ENCODE results near the gene EEPD1. TPM values are rescaled to one million over a fixed set of nuclear protein-coding genes. Genes with fewer than 3 reads are reported as not detected.

Gene EEPD1
- total RNA-seq, 6 experiments from 2014 or later: 5.9 to 18.6 (median 10.6) TPM

DNA sequence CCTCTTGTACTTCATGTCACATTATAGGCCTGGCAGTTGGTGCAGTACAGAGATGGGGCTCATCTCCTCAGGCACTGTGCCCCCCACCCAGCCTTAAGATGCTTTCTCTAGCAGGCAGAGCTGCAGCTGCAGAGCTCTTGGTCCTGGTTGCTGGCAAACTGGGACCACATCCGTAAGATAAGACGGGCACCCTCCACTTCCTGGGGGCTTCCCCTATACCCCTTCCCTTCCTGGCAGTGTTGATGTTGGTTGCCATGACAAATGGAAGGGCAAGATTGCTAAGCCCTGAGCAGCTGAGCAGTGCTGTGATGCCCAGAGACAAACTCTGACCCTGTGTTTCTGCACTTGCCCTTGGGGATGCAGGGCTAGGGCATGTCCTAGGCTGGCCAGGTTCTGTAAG is 133.2 kb downstream of the EEPD1 start:
- no peak overlapping the region for H3K27ac ChIP-seq
- H3K4me3 ChIP-seq: no peak overlapping the region
- ATAC-seq: no peak
- intact Hi-C loops (cut with DNase I): loop anchor here in 1 of 2 donors (10.0 kb wide), 1 partner anchor 131 kb away; the partner anchor contains the start of gene EEPD1
- no peak for DNase-seq
- TF ChIP-seq POLR2A (IDR thresholded peaks at IDR 0.05) (no peak), CTCF (IDR thresholded peaks at IDR 0.05) (no peak)
- no peaks in the 10 kb centered on the region for H3K9me3 ChIP-seq
- WGBS (ENCODE audit: insufficient coverage, low coverage, low lambda C conversion rate, missing lambda C conversion rate): 61% methylated on average over 2 of the region's 2 CpGs
- H3K27me3 ChIP-seq: no peaks in the 10 kb centered on the region
- no peaks in the 10 kb centered on the region for H3K36me3 ChIP-seq
- peaks cover 0 to 23% (median 5%) of the 10 kb centered on the region in 4 donors for H3K4me1 ChIP-seq

GRCh38 chr7:36286688-36287087 is 133.6 kb downstream of the EEPD1 start:
- Histone ChIP-seq H3K4me1 (peaks cover 0 to 23% (median 5%) of the 10 kb centered on the region in 4 donors), H3K27me3 (no peaks in the 10 kb centered on the region), H3K9me3 (no peaks in the 10 kb centered on the region), H3K36me3 (no peaks in the 10 kb centered on the region), H3K27ac (no peak overlapping the region), H3K4me3 (no peak overlapping the region)
- no peak for ATAC-seq
- TF ChIP-seq POLR2A (IDR thresholded peaks at IDR 0.05): no peak
- no peak for TF ChIP-seq CTCF (IDR thresholded peaks at IDR 0.05)
- intact Hi-C loops (cut with DNase I): loop anchor here in 1 of 2 donors (10.0 kb wide), 1 partner anchor 132 kb away; the partner anchor contains the start of gene EEPD1
- 95% methylated on average over 4 of the region's 4 CpGs for WGBS (ENCODE audit: insufficient coverage, low coverage, low lambda C conversion rate, missing lambda C conversion rate)
- no peak for DNase-seq

DNA sequence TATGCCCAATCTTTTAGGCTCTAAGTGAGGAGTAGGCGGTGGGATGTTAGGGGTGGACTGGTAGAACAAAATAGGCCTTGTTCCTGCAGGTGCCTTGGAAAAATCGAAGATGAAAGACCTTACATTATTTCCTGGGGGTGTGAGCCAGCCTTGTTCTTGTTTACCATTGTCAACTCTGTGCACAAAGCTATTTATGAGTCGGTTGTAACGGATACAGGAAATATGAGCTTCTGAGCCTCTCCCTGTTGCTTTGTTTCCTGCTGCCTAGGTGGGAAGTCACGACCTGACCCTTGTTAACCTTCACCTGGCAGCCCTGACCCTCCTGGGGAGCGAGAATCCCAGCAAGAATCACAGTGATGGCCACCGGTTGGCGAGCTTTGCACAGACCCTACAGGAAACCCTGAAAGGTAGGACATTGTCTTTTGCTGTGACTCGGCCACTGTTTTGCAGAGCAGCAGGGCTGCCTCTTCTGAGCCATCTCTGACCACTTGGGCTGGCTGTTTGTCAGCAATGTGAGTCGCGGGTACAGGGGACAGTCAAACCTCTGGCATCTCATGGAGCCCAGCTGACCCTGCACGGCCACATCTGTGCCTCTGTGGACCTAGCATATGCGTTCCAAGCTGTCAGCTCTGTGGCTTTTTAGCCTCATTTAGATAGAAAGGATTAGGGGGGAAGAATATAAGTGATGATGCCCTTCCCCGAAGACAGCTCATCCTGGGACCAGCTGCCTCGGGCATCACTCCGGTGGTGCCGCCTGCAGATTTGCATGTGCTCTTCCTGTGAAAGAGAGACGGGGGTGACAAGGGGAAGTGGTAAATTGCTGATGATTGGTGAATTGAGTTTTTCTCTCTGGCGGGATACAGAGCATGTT is 134.6 kb downstream of the EEPD1 start:
- no peaks in the 10 kb centered on the region for H3K9me3 ChIP-seq
- intact Hi-C loops (cut with DNase I): loop anchor here in 1 of 2 donors (10.0 kb wide), 1 partner anchor 133 kb away; the partner anchor contains the start of gene EEPD1
- no peaks in the 10 kb centered on the region for H3K36me3 ChIP-seq
- ATAC-seq (no peak), DNase-seq (no peak)
- H3K27me3 ChIP-seq: no peaks in the 10 kb centered on the region
- no peak for TF ChIP-seq CTCF (IDR thresholded peaks at IDR 0.05)
- TF ChIP-seq POLR2A (IDR thresholded peaks at IDR 0.05): no peak
- peaks cover 0 to 26% (median 8%) of the 10 kb centered on the region in 4 donors for H3K4me1 ChIP-seq
- WGBS (ENCODE audit: insufficient coverage, low coverage, low lambda C conversion rate, missing lambda C conversion rate): 42% methylated on average over 14 of the region's 19 CpGs
- H3K27ac ChIP-seq: peak overlapping the region in 1 of 3 donors; percentile 10
- H3K4me3 ChIP-seq: no peak overlapping the region

- Histone ChIP-seq H3K4me3 (no peak overlapping the region), H3K27me3 (no peaks in the 10 kb centered on the region), H3K36me3 (no peaks in the 10 kb centered on the region), H3K4me1 (peaks cover 0 to 30% (median 10%) of the 10 kb centered on the region in 4 donors), H3K9me3 (no peaks in the 10 kb centered on the region), H3K27ac (no peak overlapping the region)
- WGBS (ENCODE audit: insufficient coverage, low coverage, low lambda C conversion rate, missing lambda C conversion rate): 100% methylated on average over 1 of the region's 5 CpGs
- DNase-seq (no peak), ATAC-seq (no peak)
- TF ChIP-seq POLR2A (IDR thresholded peaks at IDR 0.05) (no peak), CTCF (IDR thresholded peaks at IDR 0.05) (no peak)
- intact Hi-C loops (cut with DNase I): loop anchor here in 1 of 2 donors (10.0 kb wide), 1 partner anchor 134 kb away; the partner anchor contains the start of gene EEPD1
Measured at GRCh38 chr7:36288501-36288900, 135.4 kb downstream of the EEPD1 start.
